Large intestine (tissue), 3 donors: ENCODE results near the gene PSKH1. TPM values are rescaled to one million over a fixed set of nuclear protein-coding genes. Genes with fewer than 3 reads are reported as not detected.

Experiments
- DNase-seq, 2 donors: peaks; one replicate each; pipeline versions ENCODE4 v3.0.0 to v3.0.0-alpha.2; 2013
- H3K27ac ChIP-seq: one replicate; pipeline ENCODE4 v1.5.1; 2013; ENCODE audit warnings: low read length
- H3K27me3 ChIP-seq: 2 replicates; pipeline ENCODE4 v1.6.1; 2013; ENCODE audit warnings: low read length; ENCODE audit not compliant: control insufficient read depth, insufficient read depth
- H3K36me3 ChIP-seq: 2 replicates; pipeline ENCODE4 v1.6.1; 2013; ENCODE audit warnings: low read length; ENCODE audit not compliant: control insufficient read depth, insufficient read depth
- H3K4me1 ChIP-seq: one replicate; pipeline ENCODE4 v1.6.1; 2013; ENCODE audit warnings: low read length; ENCODE audit not compliant: control insufficient read depth, insufficient read depth
- H3K4me3 ChIP-seq: one replicate; pipeline ENCODE4 v1.5.1; 2013; ENCODE audit warnings: low read length
- H3K9me3 ChIP-seq: one replicate; pipeline ENCODE4 v1.6.1; 2013; ENCODE audit warnings: mild to moderate bottlenecking, low read depth, low read length, moderate library complexity; ENCODE audit not compliant: control insufficient read depth
- WGBS: methylation state at CpG from one replicate; pipeline ENCODE4 v1.1.5; 2013; ENCODE audit warnings: low lambda C conversion rate; ENCODE audit not compliant: insufficient coverage; 5-methylcytosine and 5-hydroxymethylcytosine counted together
- polyA plus RNA-seq: library from polyadenylated mRNA; unstranded; fragments of 120-200 nt; gene quantifications from one replicate; pipeline ENCODE4 v1.2.1, GENCODE V29; 2013

Gene PSKH1
- polyA plus RNA-seq, 1 donor, result 24.2 TPM

DNA sequence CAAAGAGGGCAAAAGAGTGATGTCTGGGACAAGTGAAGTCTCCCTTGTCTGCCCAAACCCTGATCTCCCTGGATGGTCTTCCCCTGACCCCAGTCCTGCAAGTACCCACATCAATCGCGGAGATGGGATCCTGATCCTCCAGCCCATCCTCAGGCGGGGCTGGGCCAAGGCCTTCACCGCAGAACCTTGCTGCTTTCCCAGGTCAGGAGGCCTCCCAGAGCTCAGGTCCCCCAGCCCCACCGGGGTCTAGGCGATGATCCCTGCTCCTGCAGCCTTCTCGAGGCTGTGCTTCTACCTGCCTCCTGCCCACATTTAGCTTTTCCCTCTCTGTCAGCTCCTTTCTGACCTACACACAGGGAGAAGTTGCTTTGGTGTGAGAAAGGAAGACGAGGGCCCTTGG is 69.1 kb downstream of the PSKH1 start:
- H3K36me3 ChIP-seq, result peaks cover 55% of the 10 kb centered on the region
- no peaks in the 10 kb centered on the region for H3K9me3 ChIP-seq
- no peak for DNase-seq
- H3K4me3 ChIP-seq, result no peak overlapping the region
- H3K27ac ChIP-seq, result no peak overlapping the region
- no peaks in the 10 kb centered on the region for H3K27me3 ChIP-seq
- no CpG with 5 or more reads among the region's 8 CpGs for WGBS
- H3K4me1 ChIP-seq, result peaks cover 9% of the 10 kb centered on the region

DNA sequence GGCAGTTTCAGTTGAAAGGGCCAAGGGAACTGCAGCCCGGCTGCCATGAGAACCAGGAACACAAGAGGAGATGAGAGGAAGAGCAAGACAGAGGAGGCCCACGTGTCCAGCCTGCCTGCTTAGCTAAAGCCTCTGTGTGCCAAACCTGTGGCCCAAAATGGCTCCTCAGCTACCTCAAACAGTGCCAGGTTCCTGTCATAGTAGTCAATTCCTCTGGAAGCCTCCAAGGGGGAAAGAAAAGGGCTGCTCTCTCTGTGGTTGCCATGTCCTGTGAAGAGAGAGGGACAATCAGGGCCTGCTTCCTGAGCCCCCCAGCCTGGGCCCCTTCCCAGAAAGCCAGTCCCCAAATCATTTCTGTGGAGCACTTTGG is 70.2 kb downstream of the PSKH1 start:
- DNase-seq, result no peak
- H3K27me3 ChIP-seq, result no peaks in the 10 kb centered on the region
- no CpG with 5 or more reads among the region's 2 CpGs for WGBS
- H3K9me3 ChIP-seq, result no peaks in the 10 kb centered on the region
- H3K4me1 ChIP-seq, result peaks cover 9% of the 10 kb centered on the region
- peaks cover 45% of the 10 kb centered on the region for H3K36me3 ChIP-seq
- peak overlapping the region; percentile 37 for H3K4me3 ChIP-seq
- H3K27ac ChIP-seq, result no peak overlapping the region

DNA sequence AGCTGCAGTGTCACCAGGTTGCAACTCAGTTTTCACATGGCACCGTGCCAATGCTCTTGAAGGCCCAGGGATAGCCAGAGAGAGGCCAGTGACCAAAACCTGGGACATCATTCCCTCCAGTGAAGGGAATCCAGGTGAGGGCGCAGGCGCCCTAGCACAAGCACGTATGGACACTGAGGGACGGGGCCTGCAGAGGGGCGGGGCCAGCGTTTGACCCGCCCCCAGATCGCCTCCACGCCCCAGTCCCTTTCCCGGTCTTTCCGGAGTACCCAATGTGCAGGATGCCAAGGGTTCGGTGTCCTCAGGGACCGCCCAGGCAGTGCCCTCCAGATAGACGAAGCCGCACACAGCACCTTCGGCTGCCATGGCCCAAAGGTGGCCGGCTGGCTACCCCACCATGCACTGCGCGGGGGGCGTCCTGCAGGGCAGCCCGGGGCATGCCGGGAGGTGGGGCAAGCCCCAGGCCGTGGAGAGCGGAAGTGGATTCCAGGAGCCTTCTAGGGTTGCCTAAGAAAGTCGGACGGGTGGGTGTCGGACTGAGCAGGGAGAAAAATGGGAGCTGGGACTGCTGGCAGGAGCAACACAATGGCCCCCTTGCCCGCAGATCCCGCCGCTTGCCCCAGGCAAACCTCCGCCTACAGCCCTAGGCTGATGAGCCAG is 70.7 kb downstream of the PSKH1 start:
- Histone ChIP-seq H3K9me3 (no peaks in the 10 kb centered on the region), H3K36me3 (peaks cover 40% of the 10 kb centered on the region), H3K4me3 (peak overlapping the region; percentile 37), H3K4me1 (peaks cover 9% of the 10 kb centered on the region), H3K27ac (no peak overlapping the region), H3K27me3 (no peaks in the 10 kb centered on the region)
- DNase-seq, result peak; percentile 41 to 75
- no CpG with 5 or more reads among the region's 32 CpGs for WGBS

DNA sequence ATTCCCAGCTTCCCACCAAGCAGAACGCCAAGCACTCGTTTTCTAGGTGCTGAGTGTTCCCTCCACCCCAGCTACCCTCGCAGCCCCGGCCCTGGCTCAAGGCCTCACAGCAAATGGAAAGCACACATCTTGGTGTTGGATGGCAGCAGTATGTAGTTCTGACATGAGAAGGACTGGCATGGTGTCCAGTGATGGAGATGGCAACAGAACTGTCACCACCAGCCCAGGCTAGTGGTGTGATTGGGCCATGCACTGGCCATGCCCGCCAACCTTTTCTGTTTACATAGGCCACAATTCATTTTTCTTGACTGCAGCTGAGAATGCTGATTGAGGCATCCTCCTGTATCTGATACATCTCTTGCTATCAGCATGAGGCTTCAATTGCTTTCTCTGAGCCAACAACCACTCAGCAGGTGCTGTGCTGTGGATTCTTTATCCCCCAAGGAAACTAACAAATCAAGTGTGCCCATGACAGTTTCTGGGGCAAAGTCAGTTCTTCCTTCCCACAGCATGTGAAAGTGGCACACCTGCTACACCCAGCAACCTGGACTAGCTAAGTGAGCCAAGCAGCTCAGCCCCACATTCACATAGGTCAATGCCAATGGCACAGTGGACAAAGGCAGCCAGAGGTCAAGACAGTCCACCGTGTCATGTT is 71.5 kb downstream of the PSKH1 start:
- H3K27me3 ChIP-seq, result no peaks in the 10 kb centered on the region
- no peak overlapping the region for H3K4me3 ChIP-seq
- no peaks in the 10 kb centered on the region for H3K9me3 ChIP-seq
- H3K4me1 ChIP-seq, result peaks cover 9% of the 10 kb centered on the region
- H3K27ac ChIP-seq, result no peak overlapping the region
- no CpG with 5 or more reads among the region's 6 CpGs for WGBS
- no peak for DNase-seq
- H3K36me3 ChIP-seq, result peaks cover 32% of the 10 kb centered on the region

DNA sequence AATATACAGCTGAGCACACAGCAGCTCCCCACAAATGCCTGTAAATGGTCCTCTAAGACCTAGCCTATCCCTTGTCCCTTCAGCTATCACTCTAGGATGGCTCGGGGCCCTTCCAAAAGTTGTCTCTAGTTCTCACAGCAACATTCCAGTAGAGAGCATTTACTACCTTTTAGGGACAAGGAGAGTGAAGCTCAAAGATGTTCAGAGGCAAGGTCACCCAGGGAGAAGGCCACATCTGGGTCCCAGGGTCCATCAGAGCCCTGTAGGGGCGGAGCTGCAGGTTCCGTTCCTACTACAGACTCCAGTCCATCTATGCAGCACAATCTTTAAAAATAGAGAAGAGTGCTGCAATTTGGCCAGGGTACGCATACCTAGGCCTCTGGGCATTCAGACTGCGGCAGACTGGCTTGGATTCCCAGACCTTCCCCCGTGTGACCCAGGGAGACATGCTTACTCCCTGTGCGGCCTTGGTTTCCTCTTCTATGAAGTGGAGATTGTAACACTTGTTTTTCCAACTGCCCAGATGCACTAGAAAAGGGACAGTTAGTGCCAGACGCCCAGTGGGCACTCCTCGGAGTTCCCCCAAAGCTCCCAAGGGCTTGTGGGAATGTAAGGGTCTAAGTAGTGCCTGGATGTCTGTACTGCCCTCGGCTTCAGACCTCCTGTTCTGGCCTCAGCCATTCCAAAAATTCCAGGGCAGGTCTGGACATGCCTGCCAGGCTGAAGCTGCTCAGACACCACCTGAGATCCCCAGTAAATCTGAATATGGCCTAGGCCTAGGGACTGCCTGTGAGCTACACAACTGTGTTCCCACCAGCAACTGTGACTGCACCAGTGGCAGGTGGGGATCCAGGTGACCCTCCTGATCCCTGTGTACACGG is 72.9 kb downstream of the PSKH1 start:
- H3K4me1 ChIP-seq, result peaks cover 9% of the 10 kb centered on the region
- H3K27ac ChIP-seq, result no peak overlapping the region
- WGBS, result no CpG with 5 or more reads among the region's 11 CpGs

DNA sequence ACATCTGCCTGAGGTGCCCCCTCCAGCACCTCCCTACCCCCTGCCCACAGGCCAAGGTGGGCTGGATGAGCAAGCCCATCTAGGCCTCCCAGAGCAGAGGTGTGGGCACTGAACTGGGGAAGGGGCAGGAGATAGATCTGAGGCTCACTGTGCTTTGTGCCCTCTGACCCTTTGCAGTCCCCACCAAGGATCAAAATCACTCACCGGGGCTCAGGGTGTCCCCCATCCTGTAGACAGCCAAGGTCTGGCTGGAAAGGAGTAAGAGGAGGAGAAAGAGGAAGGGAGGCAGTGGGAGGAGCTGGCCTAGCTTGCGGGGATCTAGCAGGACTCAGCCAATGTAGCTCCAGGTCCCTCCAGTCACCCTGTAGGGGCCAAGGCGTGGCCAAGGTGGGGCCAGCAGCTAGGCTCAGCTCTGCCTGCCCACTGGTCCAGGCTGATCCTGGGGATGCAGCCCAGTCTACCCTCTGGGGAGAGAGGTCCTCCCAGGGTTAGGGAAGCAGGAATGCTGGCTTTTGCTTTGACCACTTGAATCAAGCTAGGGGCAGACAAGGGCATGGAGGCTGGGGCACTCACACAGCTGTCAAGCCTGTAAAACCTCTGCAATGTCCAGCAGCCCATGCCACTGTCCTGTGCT is 73.6 kb downstream of the PSKH1 start:
- no peak overlapping the region for H3K27ac ChIP-seq
- no peaks in the 10 kb centered on the region for H3K9me3 ChIP-seq
- H3K4me3 ChIP-seq, result peak overlapping the region; percentile 78
- H3K36me3 ChIP-seq, result peaks cover 13% of the 10 kb centered on the region
- DNase-seq, result no peak
- H3K4me1 ChIP-seq, result peaks cover 9% of the 10 kb centered on the region
- no CpG with 5 or more reads among the region's 3 CpGs for WGBS
- H3K27me3 ChIP-seq, result no peaks in the 10 kb centered on the region

More for the DNA sequence above, 72.9 kb downstream of the PSKH1 start:
- Histone ChIP-seq H3K9me3 (no peaks in the 10 kb centered on the region), H3K36me3 (peaks cover 21% of the 10 kb centered on the region), H3K27me3 (no peaks in the 10 kb centered on the region), H3K4me3 (no peak overlapping the region)
- no peak for DNase-seq

DNA sequence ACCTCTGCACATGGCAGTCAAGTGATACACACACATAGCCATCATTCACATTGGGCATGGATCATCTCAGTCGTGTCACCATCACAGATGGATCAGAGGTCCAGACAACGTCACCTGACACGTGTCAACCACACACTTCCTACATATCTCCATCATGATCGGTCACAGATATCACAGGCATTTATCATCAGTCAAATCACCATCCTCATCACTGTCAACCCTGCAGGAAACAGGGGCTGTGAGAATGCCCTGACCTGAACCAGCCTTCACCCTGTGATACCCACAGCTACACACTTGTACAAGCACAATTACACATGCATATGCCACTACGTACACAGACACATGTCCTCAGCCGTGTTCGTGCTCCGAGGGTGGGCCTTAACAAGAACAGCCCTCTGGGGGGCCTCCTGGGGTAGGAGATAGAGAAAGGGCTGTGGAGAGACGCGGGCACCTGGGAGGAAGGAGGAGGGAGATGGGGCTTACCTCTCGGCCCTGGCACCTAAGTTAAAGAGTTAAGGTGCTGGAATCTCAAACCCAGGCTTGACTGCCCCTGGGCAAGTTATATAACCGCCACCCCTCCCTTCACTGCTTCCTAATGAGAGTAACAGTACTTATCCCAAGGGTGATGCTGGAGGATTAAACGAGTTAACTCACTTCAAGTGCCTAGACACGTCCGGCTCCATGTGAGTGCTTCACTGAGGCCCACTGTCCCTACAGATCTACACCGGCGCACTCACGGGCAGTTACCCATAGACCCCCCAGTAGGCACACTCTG is 74.3 kb downstream of the PSKH1 start:
- Histone ChIP-seq H3K27ac (no peak overlapping the region), H3K27me3 (no peaks in the 10 kb centered on the region), H3K9me3 (no peaks in the 10 kb centered on the region), H3K4me3 (peak overlapping the region; percentile 78), H3K4me1 (peaks cover 9% of the 10 kb centered on the region), H3K36me3 (peaks cover 6% of the 10 kb centered on the region)
- 53% methylated on average over 3 of the region's 18 CpGs for WGBS
- no peak for DNase-seq

DNA sequence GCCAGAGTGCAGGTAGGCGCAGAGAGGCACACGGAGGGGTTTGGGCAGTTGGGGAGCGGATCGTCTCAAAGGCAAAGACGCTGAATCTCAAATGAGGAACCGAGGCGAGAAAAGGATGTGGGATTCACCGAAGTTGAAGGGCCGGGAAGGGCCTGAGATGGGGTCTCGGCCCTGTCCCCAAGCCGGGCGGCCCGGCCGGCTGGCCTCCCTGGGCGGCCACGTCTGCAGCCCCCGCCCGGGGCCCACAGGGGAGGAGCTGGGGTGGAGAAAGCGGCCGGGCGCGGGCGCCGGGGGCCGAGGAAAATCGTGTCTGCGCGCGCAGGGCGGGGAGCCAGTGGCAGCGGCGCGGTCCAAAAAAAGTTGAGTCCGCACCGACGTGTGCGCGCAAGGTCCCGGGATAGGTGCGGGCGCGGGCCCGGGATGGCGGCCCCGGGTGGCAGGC is 74.9 kb downstream of the PSKH1 start:
- Histone ChIP-seq H3K27ac (no peak overlapping the region), H3K36me3 (peaks cover 3% of the 10 kb centered on the region), H3K4me3 (peak overlapping the region; percentile 78), H3K4me1 (peaks cover 9% of the 10 kb centered on the region), H3K27me3 (no peaks in the 10 kb centered on the region), H3K9me3 (no peaks in the 10 kb centered on the region)
- no peak for DNase-seq
- WGBS, result no CpG with 5 or more reads among the region's 45 CpGs

DNA sequence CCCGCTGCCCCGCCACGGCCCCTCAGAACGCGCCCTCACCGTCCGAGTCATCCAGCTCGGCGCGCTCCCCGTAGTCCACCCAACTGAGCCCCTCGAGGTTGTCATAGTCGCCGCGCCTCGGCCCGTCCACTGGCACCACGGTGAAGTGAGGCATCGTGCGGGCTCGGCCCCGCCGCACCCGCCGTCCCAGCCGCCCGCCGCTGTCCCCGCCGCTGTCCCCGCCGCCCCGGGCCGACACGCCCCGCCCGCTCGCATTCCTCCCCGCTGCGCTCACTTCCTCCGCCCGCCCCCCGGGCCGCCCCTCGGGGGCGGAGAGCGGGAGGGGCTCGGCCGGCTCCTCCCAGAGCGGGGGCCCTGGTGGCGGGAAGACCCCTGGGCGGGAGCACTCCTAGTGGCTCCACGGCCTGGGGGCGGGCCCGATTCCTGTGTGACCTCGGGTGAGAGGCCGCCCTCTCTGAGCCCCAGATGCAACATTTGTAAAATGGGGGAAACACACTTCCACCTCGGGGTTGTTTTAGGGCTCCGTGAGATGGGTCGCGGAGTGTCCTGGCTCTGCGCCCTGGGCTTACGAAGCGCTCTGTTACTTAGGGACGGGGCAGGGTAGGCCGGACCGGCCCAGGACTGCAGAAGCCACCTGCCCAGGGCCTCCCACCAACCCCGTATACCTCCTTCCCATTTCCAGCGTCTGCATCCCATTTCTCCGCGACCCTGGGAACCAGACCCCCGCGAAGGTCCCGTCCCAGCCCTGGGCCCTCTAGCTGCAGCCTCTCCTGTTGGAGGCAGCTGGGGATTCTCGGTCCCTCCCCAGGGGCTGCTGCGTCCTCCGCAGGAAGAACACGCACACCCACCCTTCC is 75.6 kb downstream of the PSKH1 start, which contains the start of gene SLC12A4:
Gene SLC12A4, minus strand, starts transcription at position 238 of the 854 bp plus-strand sequence. Its CDS starts 84 bp downstream, at position 154.
- H3K4me3 ChIP-seq, result peak within 1 kb of the TSS; percentile 78
- H3K4me1 ChIP-seq, result peaks cover 6% of the 10 kb centered on the region
- DNase-seq, result peak; percentile 78 to 83
- H3K27me3 ChIP-seq, result no peaks in the 10 kb centered on the region
- peaks cover 2% of the 10 kb centered on the region for H3K36me3 ChIP-seq
- no peaks in the 10 kb centered on the region for H3K9me3 ChIP-seq
- peak within 1 kb of the TSS; percentile 37 for H3K27ac ChIP-seq
- WGBS, result no CpG with 5 or more reads among the region's 78 CpGs
